Natural killer cell (primary cell): ENCODE measurements around the gene HSFX4. TPM values are rescaled to one million over a fixed set of nuclear protein-coding genes. Genes with fewer than 3 reads are reported as not detected.

Experiments
- ATAC-seq, 3 donors: fragments of 150-1000 bp in 2 of 3; fragments of 200-7000 bp in 1 of 3; cut with Tn5 transposase; 1 replicate in 1 of 3; 2 replicates in 2 of 3; pipeline ENCODE4 v1.10.0; 2021; ENCODE audit warnings: mild to moderate bottlenecking in 2 of 3, moderate library complexity in 2 of 3
- DNase-seq, 2 donors: peaks; one replicate each; pipeline versions ENCODE4 v3.0.0 to v3.0.0-alpha.2; 2013 to 2021; ENCODE audit warnings: mixed read lengths in 1 of 2
- H3K27ac ChIP-seq: one replicate; pipeline ENCODE4 v1.5.1; 2013; ENCODE audit warnings: mild to moderate bottlenecking, low read length
- H3K27me3 ChIP-seq: one replicate; pipeline ENCODE4 v1.6.1; 2013; ENCODE audit warnings: low read length; ENCODE audit not compliant: control insufficient read depth, insufficient read depth
- H3K36me3 ChIP-seq: one replicate; pipeline ENCODE4 v1.6.1; 2013; ENCODE audit warnings: low read length; ENCODE audit not compliant: control insufficient read depth, insufficient read depth
- H3K4me1 ChIP-seq: one replicate; pipeline ENCODE4 v1.6.1; 2013; ENCODE audit warnings: low read length; ENCODE audit not compliant: control insufficient read depth, insufficient read depth
- H3K4me3 ChIP-seq: one replicate; pipeline ENCODE4 v1.5.1; 2013; ENCODE audit warnings: low read length
- H3K9me3 ChIP-seq: one replicate; pipeline ENCODE4 v1.6.1; 2013; ENCODE audit warnings: low read length; ENCODE audit not compliant: control insufficient read depth, insufficient read depth
- H3K27ac Mint-ChIP-seq, 2 donors: one replicate each; pipeline ENCODE4 v1.8.0; 2022; ENCODE audit warnings: mild to moderate bottlenecking in 2 of 2, mixed read lengths in 2 of 2, moderate library complexity in 1 of 2
- H3K27me3 Mint-ChIP-seq, 2 donors: one replicate each; pipeline ENCODE4 v1.8.0; 2022; ENCODE audit warnings: low read depth in 2 of 2, mixed read lengths in 2 of 2
- H3K36me3 Mint-ChIP-seq: one replicate; pipeline ENCODE4 v1.8.0; 2022; ENCODE audit warnings: mixed read lengths
- H3K4me1 Mint-ChIP-seq, 2 donors: one replicate each; pipeline ENCODE4 v1.8.0; 2022; ENCODE audit warnings: mixed read lengths in 2 of 2
- H3K4me3 Mint-ChIP-seq: one replicate; pipeline ENCODE4 v1.8.0; 2022; ENCODE audit warnings: mild to moderate bottlenecking, moderate library complexity, mixed read lengths
- H3K9me3 Mint-ChIP-seq, 2 donors: one replicate each; pipeline ENCODE4 v1.8.0; 2022; ENCODE audit warnings: mixed read lengths in 2 of 2
- CTCF ChIP-seq: fragments of 200-600 bp; IDR thresholded peaks from one replicate; pipeline ENCODE4 v1.8.0; 2022; ENCODE audit warnings: antibody characterized with exemption
- WGBS: methylation state at CpG from one replicate; pipeline ENCODE4 v1.1.7; 2013; ENCODE audit warnings: missing lambda C conversion rate; ENCODE audit not compliant: insufficient coverage; 5-methylcytosine and 5-hydroxymethylcytosine counted together
- intact Hi-C: fragments of 100-400 bp; cut with micrococcal nuclease; formaldehyde crosslinking; loops from one replicate; pipeline ENCODE4 v1.14.2; 2022
- total RNA-seq, 4 donors: library from RNA; stranded (reverse); fragments of 120-200 nt in 1 of 4; gene quantifications; one replicate each; pipeline versions ENCODE4 v1.2.3 to v1.2.4, GENCODE V29; 2013 to 2022

The HSFX4 gene
- total RNA-seq, 3 donors from 2014 or later (not counting 1 experiment from before 2014, with no cell fraction given), result not detected

- no peaks in the 10 kb centered on the region for H3K9me3 Mint-ChIP-seq
- no peak for TF ChIP-seq CTCF
- no peaks in the 10 kb centered on the region for H3K27me3 Mint-ChIP-seq
- ATAC-seq (no peak), DNase-seq (no peak)
- no peaks in the 10 kb centered on the region for H3K4me1 Mint-ChIP-seq
- no peaks in the 10 kb centered on the region for H3K36me3 Mint-ChIP-seq
- no peak overlapping the region for H3K4me3 Mint-ChIP-seq
- no peak overlapping the region for H3K27ac ChIP-seq
- no peak overlapping the region for H3K27ac Mint-ChIP-seq
- no peaks in the 10 kb centered on the region for H3K9me3 ChIP-seq
- H3K27me3 ChIP-seq, result no peaks in the 10 kb centered on the region
- H3K4me3 ChIP-seq, result no peak overlapping the region
- H3K4me1 ChIP-seq, result no peaks in the 10 kb centered on the region
- H3K36me3 ChIP-seq, result peaks cover 17% of the 10 kb centered on the region
- intact Hi-C loops, result loop anchor here (5.0 kb wide), 1 partner anchor 625 kb away; no protein-coding TSS in a partner anchor
Measured at GRCh38 chrX:149962010-149962409, 32.6 kb downstream of the HSFX4 start.

GRCh38 chrX:149962859-149963757 is 33.7 kb downstream of the HSFX4 start:
- Mint-ChIP-seq H3K9me3 (no peaks in the 10 kb centered on the region), H3K4me1 (no peaks in the 10 kb centered on the region), H3K27ac (no peak overlapping the region), H3K27me3 (no peaks in the 10 kb centered on the region), H3K36me3 (no peaks in the 10 kb centered on the region), H3K4me3 (no peak overlapping the region)
- WGBS, result 58% methylated on average over 7 of the region's 9 CpGs
- Histone ChIP-seq H3K36me3 (peaks cover 17% of the 10 kb centered on the region), H3K27me3 (no peaks in the 10 kb centered on the region), H3K27ac (no peak overlapping the region), H3K9me3 (no peaks in the 10 kb centered on the region), H3K4me3 (no peak overlapping the region), H3K4me1 (no peaks in the 10 kb centered on the region)
- TF ChIP-seq CTCF, result peak; percentile 48
- intact Hi-C loops, result loop anchor here (5.0 kb wide), 1 partner anchor 624 kb away; no protein-coding TSS in a partner anchor
- ATAC-seq (peak in 2 of 3 donors; percentile 52 to 55), DNase-seq (peak in 1 of 2 donors; percentile 43)

GRCh38 chrX:149979126-149979644 is 49.8 kb downstream of the HSFX4 start:
- no peaks in the 10 kb centered on the region for H3K4me1 ChIP-seq
- Mint-ChIP-seq H3K36me3 (no peaks in the 10 kb centered on the region), H3K4me3 (no peak overlapping the region), H3K4me1 (peaks cover 0 to 7% of the 10 kb centered on the region in 2 donors), H3K27ac (no peak overlapping the region), H3K9me3 (no peaks in the 10 kb centered on the region), H3K27me3 (no peaks in the 10 kb centered on the region)
- ATAC-seq, result no peak
- H3K27ac ChIP-seq, result no peak overlapping the region
- TF ChIP-seq CTCF, result no peak
- no peaks in the 10 kb centered on the region for H3K27me3 ChIP-seq
- H3K4me3 ChIP-seq, result no peak overlapping the region
- no peaks in the 10 kb centered on the region for H3K36me3 ChIP-seq
- H3K9me3 ChIP-seq, result no peaks in the 10 kb centered on the region
- DNase-seq, result no peak
- no CpG with 5 or more reads among the region's 3 CpGs for WGBS
- intact Hi-C loops, result no loop called here

Other genes starting within 250 kb of the HSFX4 start
- gene MAGEA11, start 217.5 kb upstream of the HSFX4 start, total RNA-seq, result not detected
- gene HSFX1, start 155.5 kb upstream of the HSFX4 start, total RNA-seq, result under 1 TPM in 2 of 3 donors, not detected in 1; 0.21 to 0.32 TPM
- not detected for gene MAGEA9, start 147.6 kb upstream of the HSFX4 start, total RNA-seq
- gene MAGEA8, start 48.4 kb upstream of the HSFX4 start, total RNA-seq, result not detected
- gene EOLA2, start 8.9 kb downstream of the HSFX4 start, total RNA-seq, result 10 to 100 TPM; 80.9 to 94.9 (median 85.5) TPM